Measurements from ENCODE around the gene GAS7.

DNA sequence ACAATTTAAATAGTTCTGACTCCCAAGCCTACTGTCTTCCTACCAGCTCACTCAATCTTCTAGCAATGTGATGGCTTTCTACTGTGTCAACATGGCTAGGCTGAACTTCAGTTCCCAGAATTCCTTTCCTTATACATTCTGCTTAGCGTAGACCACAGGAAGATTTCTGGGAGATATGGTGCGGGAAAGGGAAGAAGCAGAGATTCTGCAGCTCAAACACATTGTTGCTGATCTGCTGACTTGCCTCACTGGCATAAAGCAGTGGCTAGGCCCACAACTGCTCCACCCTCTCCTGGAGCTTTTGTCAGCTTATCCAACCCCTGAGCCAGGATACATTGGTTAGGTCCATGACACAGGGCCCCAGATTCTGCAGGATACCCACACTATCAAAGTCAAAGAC, 58.8 kb downstream of the GAS7 start:
- TF ChIP-seq, protein P1, sequence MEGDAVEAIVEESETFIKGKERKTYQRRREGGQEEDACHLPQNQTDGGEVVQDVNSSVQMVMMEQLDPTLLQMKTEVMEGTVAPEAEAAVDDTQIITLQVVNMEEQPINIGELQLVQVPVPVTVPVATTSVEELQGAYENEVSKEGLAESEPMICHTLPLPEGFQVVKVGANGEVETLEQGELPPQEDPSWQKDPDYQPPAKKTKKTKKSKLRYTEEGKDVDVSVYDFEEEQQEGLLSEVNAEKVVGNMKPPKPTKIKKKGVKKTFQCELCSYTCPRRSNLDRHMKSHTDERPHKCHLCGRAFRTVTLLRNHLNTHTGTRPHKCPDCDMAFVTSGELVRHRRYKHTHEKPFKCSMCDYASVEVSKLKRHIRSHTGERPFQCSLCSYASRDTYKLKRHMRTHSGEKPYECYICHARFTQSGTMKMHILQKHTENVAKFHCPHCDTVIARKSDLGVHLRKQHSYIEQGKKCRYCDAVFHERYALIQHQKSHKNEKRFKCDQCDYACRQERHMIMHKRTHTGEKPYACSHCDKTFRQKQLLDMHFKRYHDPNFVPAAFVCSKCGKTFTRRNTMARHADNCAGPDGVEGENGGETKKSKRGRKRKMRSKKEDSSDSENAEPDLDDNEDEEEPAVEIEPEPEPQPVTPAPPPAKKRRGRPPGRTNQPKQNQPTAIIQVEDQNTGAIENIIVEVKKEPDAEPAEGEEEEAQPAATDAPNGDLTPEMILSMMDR (IDR thresholded peaks at IDR 0.05): no peak
- no peak for TF ChIP-seq POLR2A (IDR thresholded peaks at IDR 0.05)
- no peak for TF ChIP-seq EP300 (IDR thresholded peaks at IDR 0.05)
- TF ChIP-seq POLR2AphosphoS5 (IDR thresholded peaks at IDR 0.05): no peak

Data from gastroesophageal sphincter (tissue), 3 donors.